K562 (cell line): ENCODE measurements around the gene C3orf70. TPM values are rescaled to one million over a fixed set of nuclear protein-coding genes. Genes with fewer than 3 reads are reported as not detected.
A peak's percentile ranks its signal among the peaks of the same experiment; 100 is the strongest.

Experiments
- ATAC-seq: fragments of 200-7000 bp; cut with Tn5 transposase; 3 replicates; pipeline ENCODE4 v1.9.1; 2020; ENCODE audit warnings: moderate library complexity
- BruUV-seq: library from RNA; stranded (reverse); fragments of 400-500 nt; replicated peaks from 2 replicates; lab custom pipeline; 2021; lab: Mats Ljungman, UMichigan
- CTCF ChIA-PET: fragments of 300-600 bp; formaldehyde crosslinking; extraction: SDS; loops from one replicate; lab custom pipeline; 2021; ENCODE audit warnings: low intra/inter-chr PET ratio; lab: Yijun Ruan, JAX
- POLR2A ChIA-PET: fragments of 300-600, 350-650 bp; sonication (Branson Sonifier 250); formaldehyde crosslinking; extraction: SDS; loops from one replicate; lab custom pipeline; 2021; ENCODE audit warnings: antibody characterized with exemption, inconsistent platforms; lab: Yijun Ruan, JAX
- DNase-seq, 4 experiments: peaks; one replicate each; pipeline versions ENCODE4 v3.0.0 to v3.0.0-alpha.2; 2011 to 2018; ENCODE audit warnings: low spot score in 3 of 4, mixed read lengths in 3 of 4; ENCODE audit errors: extremely low read depth in 1 of 4
- FAIRE-seq: peaks from 2 replicates; lab custom pipeline; 2011; peaks lifted over from hg19 to GRCh38; lab: Jason Lieb, UNC
- H2AFZ ChIP-seq: 2 replicates; pipeline ENCODE4 v1.6.0; 2011; ENCODE audit warnings: low read depth, low read length, control low read depth, inconsistent platforms
- H3K27ac ChIP-seq: fragments of 200-600 bp; 3 replicates; pipeline ENCODE4 v1.8.0; 2011; ENCODE audit warnings: low read depth, mild to moderate bottlenecking, control low read depth, inconsistent platforms, low read length, moderate library complexity, mixed read lengths; ENCODE audit errors: extremely low read depth
- H3K27me3 ChIP-seq, 2 experiments: fragments of 300-600 bp in 1 of 2; 2 replicates in 1 of 2; 3 replicates in 1 of 2; pipeline versions ENCODE4 v1.6.0 to v1.8.0; 2011; ENCODE audit warnings: inconsistent platforms in 2 of 2, low read length in 2 of 2, mild to moderate bottlenecking in 1 of 2, mixed read lengths in 1 of 2, moderate library complexity in 1 of 2; ENCODE audit not compliant: control insufficient read depth in 2 of 2, insufficient read depth in 2 of 2
- H3K36me3 ChIP-seq: fragments of 300-600 bp; 3 replicates; pipeline ENCODE4 v1.8.0; 2011; ENCODE audit warnings: mild to moderate bottlenecking, low read length, inconsistent platforms; ENCODE audit not compliant: control insufficient read depth, insufficient read depth
- H3K4me1 ChIP-seq, 2 experiments: fragments of 200-600 bp in 1 of 2; replicated peaks in 1 of 2; 2 replicates in 1 of 2; 3 replicates in 1 of 2; pipeline versions ENCODE4 v1.5.1 to v1.8.0; 2011; ENCODE audit warnings: inconsistent platforms in 2 of 2, low read length in 2 of 2, mild to moderate bottlenecking in 1 of 2, mixed read lengths in 1 of 2, moderate library complexity in 1 of 2; ENCODE audit not compliant: control insufficient read depth in 2 of 2, insufficient read depth in 2 of 2
- H3K4me2 ChIP-seq: 2 replicates; pipeline ENCODE4 v1.6.1; 2011; ENCODE audit warnings: low read length, control low read depth, inconsistent platforms, mixed read lengths; ENCODE audit not compliant: insufficient read depth
- H3K4me3 ChIP-seq: fragments of 200-600 bp; sonication (generic), shearing (Covaris generic); 2 replicates; pipeline ENCODE4 v1.5.1; 2016; ENCODE audit warnings: control low read depth, inconsistent platforms
- H3K79me2 ChIP-seq: fragments of 200-600 bp; 3 replicates; pipeline ENCODE4 v1.8.0; 2011; ENCODE audit warnings: low read length, inconsistent platforms; ENCODE audit not compliant: control insufficient read depth, insufficient read depth
- H3K9ac ChIP-seq, 2 experiments: 2 replicates each; pipeline versions ENCODE4 v1.6.0 to v1.6.1; 2011; ENCODE audit warnings: low read depth in 2 of 2, low read length in 2 of 2, control low read depth in 1 of 2, inconsistent platforms in 1 of 2, mild to moderate bottlenecking in 1 of 2, mixed read lengths in 1 of 2; ENCODE audit not compliant: insufficient read depth in 1 of 2
- H3K9me1 ChIP-seq: one replicate; pipeline ENCODE4 v1.6.0; 2011; ENCODE audit warnings: inconsistent platforms, mild to moderate bottlenecking, low read length, moderate library complexity; ENCODE audit not compliant: control insufficient read depth, insufficient read depth
- H3K9me3 ChIP-seq: replicated peaks from 2 replicates; pipeline ENCODE4 v1.5.1; 2011; ENCODE audit warnings: low read depth, low read length, inconsistent platforms; ENCODE audit not compliant: control insufficient read depth, insufficient read depth
- H4K20me1 ChIP-seq: replicated peaks from 2 replicates; pipeline ENCODE4 v1.6.1; 2011; ENCODE audit warnings: low read length, inconsistent platforms, mixed read lengths; ENCODE audit not compliant: control insufficient read depth, insufficient read depth
- ARID1B ChIP-seq: fragments of 450-650 bp; IDR thresholded peaks from 2 replicates; pipeline ENCODE4 v1.6.1; 2016; ENCODE audit warnings: antibody characterized with exemption, mild to moderate bottlenecking, inconsistent platforms
- CBFA2T2 ChIP-seq: fragments of 450-650 bp; conservative IDR thresholded peaks from 2 replicates; pipeline ENCODE4 v1.6.1; 2017; ENCODE audit warnings: mild to moderate bottlenecking
- CBFA2T3 ChIP-seq: fragments of 450-650 bp; IDR thresholded peaks from 2 replicates; pipeline ENCODE4 v1.6.1; 2017
- CBX8 ChIP-seq: fragments of 200-600 bp; sonication (generic); IDR thresholded peaks from 2 replicates; pipeline ENCODE4 v1.6.1; 2012; ENCODE audit warnings: borderline replicate concordance, mixed run types, low read depth, mild to moderate bottlenecking, moderate library complexity, mixed read lengths, low read length, control low read depth, inconsistent platforms; ENCODE audit not compliant: poor library complexity, severe bottlenecking; ENCODE audit errors: extremely low read depth
- CTCF ChIP-seq, 3 experiments: IDR thresholded peaks in 2 of 3; conservative IDR thresholded peaks in 1 of 3; 2 replicates each; pipeline ENCODE4 v1.5.1; 2011 to 2012; ENCODE audit warnings: low read length in 3 of 3, mild to moderate bottlenecking in 3 of 3, control low read depth in 2 of 3, improper control_type of control experiment in 1 of 3, inconsistent platforms in 1 of 3, low read depth in 1 of 3, mixed read lengths in 1 of 3, moderate library complexity in 1 of 3; ENCODE audit not compliant: insufficient read depth in 2 of 3
- NCOR1 ChIP-seq: fragments of 450-650 bp; IDR thresholded peaks from 2 replicates; pipeline ENCODE4 v1.6.1; 2016; ENCODE audit warnings: mild to moderate bottlenecking, moderate library complexity
- POLR2AphosphoS5 ChIP-seq: IDR thresholded peaks from 2 replicates; pipeline ENCODE4 v1.6.1; 2011; ENCODE audit warnings: mild to moderate bottlenecking, low read depth, low read length, moderate library complexity; ENCODE audit not compliant: control insufficient read depth, insufficient read depth
- RAD21 ChIP-seq, 2 experiments: fragments of 250-450 bp in 1 of 2; fragments of 450-650 bp in 1 of 2; sonication (Bioruptor Pico) in 1 of 2; formaldehyde crosslinking in 1 of 2; IDR thresholded peaks in 1 of 2; conservative IDR thresholded peaks in 1 of 2; 2 replicates each; pipeline versions ENCODE4 v1.4.0 to v1.8.0; 2020 to 2022; ENCODE audit warnings: mild to moderate bottlenecking in 2 of 2, moderate library complexity in 1 of 2
- SETDB1 ChIP-seq: IDR thresholded peaks from one replicate; pipeline ENCODE4 v1.6.1; 2012; ENCODE audit warnings: low read length, control low read depth, inconsistent platforms
- SMAD4 ChIP-seq: fragments of 250-450 bp; sonication (Bioruptor Pico); conservative IDR thresholded peaks from 2 replicates; pipeline ENCODE4 v1.8.0; 2021; ENCODE audit warnings: inconsistent platforms, mild to moderate bottlenecking, moderate library complexity
- TAL1 ChIP-seq: fragments of 450-650 bp; IDR thresholded peaks from 2 replicates; pipeline ENCODE4 v1.6.1; 2016; ENCODE audit warnings: mild to moderate bottlenecking
- TCF3 ChIP-seq: sonication (generic); formaldehyde crosslinking; IDR thresholded peaks from 2 replicates; pipeline ENCODE4 v1.4.0; 2020; ENCODE audit warnings: mild to moderate bottlenecking, missing genetic modification reagents
- ZNF165 ChIP-seq: fragments of 250-450 bp; sonication (Bioruptor Pico); IDR thresholded peaks from 2 replicates; pipeline ENCODE4 v1.4.0; 2020; ENCODE audit warnings: borderline replicate concordance
- ZNF707 ChIP-seq: fragments of 250-450 bp; sonication (Bioruptor Pico); conservative IDR thresholded peaks from 2 replicates; pipeline ENCODE4 v1.8.0; 2022; ENCODE audit warnings: inconsistent platforms, mild to moderate bottlenecking, moderate library complexity
- WGBS: fragments of 100-300 bp; shearing (Covaris generic); methylation state at CpG from one replicate; pipeline ENCODE4 v1.1.6; 2016; ENCODE audit warnings: low coverage, mixed read lengths; ENCODE audit not compliant: insufficient coverage; ENCODE audit errors: missing lambda C conversion rate; 5-methylcytosine and 5-hydroxymethylcytosine counted together
- in situ Hi-C: fragments of 300-500 bp; cut with MboI; formaldehyde crosslinking; loops from 4 replicates; pipeline ENCODE4 v1.15.0; 2018; ENCODE audit warnings: inconsistent platforms, mixed read lengths
- intact Hi-C: fragments of 100-400 bp; cut with micrococcal nuclease; formaldehyde crosslinking; loops from 2 replicates; pipeline ENCODE4 v1.14.2; 2022
- polyA plus RNA-seq, 8 experiments: library from polyadenylated mRNA; depleted of rRNA in 4 of 8; stranded (reverse) in 5 of 8; unstranded in 3 of 8; fragments of >200 nt; fragmentation: Nextera tagmentation in 2 of 8; fragmentation: Illumina TruSeq in 1 of 8; extraction: Ambion mirVana in 2 of 8; extraction: Trizol in 1 of 8; gene quantifications; 2 replicates each; pipeline versions ENCODE4 v1.2.1 to v1.2.3, GENCODE V29; 2011 to 2014; ENCODE audit warnings: inconsistent platforms in 1 of 8, missing spikeins in 1 of 8
- total RNA-seq, 7 experiments: library from RNA; depleted of rRNA in 6 of 7; stranded (reverse); fragments of >200 nt in 6 of 7; fragmentation: Illumina TruSeq in 2 of 7; extraction: Trizol in 2 of 7; gene quantifications; 2 replicates each; pipeline versions ENCODE4 v1.2.1 to v1.2.3, GENCODE V29; 2011 to 2021; ENCODE audit warnings: low replicate concordance in 1 of 7

C3orf70 gene
- total and polyA plus RNA-seq, 9 of the 15 experiments (the other 6 are each of a cell fraction or from before 2014, with no cell fraction given): 0.01 to 0.04 (median 0.03) TPM; not detected in 6

DNA sequence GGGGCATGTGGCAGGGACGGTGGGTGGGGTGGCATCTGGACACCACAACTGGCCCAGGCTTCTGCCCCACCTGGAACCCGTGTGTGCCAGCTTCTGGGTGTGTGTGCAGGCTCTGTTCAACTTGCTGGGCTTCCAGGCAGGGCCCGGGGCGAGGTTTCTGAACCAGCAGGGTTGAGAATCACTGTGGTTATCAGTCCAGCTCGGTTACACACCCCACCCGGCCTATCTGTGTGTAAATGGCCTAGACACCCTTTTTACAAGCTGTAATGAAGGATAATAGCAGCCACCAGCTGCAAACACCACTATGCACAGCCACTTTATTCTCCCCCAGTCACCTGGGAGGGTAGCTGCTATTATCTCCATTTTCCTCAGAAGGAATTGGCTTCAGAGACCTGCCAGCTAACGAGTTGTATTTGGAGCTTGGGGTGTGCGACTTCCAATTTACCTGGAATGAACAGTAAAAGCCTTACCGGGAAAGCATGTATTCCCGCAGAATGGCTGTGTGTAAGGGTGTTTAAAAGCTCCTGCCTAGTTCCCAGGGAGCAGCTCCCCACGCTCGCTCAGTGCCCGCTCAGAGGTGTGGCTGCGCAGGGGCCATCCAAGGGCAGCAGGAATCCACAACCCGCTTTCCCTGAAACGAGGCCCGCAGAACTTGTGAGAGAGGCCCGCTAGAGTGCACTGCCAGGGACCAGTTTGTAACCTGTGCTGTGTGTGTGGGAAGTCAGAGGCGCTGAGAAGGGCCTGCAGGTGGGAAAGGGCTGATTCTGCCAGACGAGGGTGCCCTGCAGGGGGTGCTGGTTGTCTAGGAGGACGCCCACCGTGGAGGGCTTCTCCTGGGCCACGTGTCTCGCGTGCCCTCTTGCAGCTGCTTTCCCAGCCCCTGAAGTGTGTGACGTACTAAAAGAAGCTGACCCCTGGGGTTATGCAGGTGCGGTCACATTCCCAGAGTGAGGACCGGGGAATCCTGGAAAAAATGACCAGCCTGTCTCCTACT is 83.5 kb downstream of the C3orf70 start:
- H3K36me3 ChIP-seq: no peaks in the 10 kb centered on the region
- no peaks in the 10 kb centered on the region for H3K79me2 ChIP-seq
- peaks cover 3% of the 10 kb centered on the region for H3K9me1 ChIP-seq
- WGBS: 41% methylated on average over 25 of the region's 28 CpGs
- no peak overlapping the region for H3K4me2 ChIP-seq
- BruUV-seq: no TSS peak
- CTCF ChIA-PET: no interaction called here
- POLR2A ChIA-PET: no interaction called here
- H3K9me3 ChIP-seq: no peaks in the 10 kb centered on the region
- peak in 1 of 4 experiments; percentile 22 for DNase-seq
- H3K4me3 ChIP-seq: no peak overlapping the region
- no peak for FAIRE-seq
- intact Hi-C loops (loop anchor here (5.0 kb wide), 1 partner anchor 192 kb away; no protein-coding TSS in a partner anchor), in situ Hi-C loops (no loop called here)
- peaks cover 6 to 45% of the 10 kb centered on the region in 2 experiments; a peak in 3 of 5 replicates for H3K27me3 ChIP-seq
- no peak overlapping the region; a peak in 1 of 4 replicates for H3K9ac ChIP-seq
- peaks cover 4 to 19% of the 10 kb centered on the region in 2 experiments; a peak in 4 of 5 replicates for H3K4me1 ChIP-seq
- no peak overlapping the region for H2AFZ ChIP-seq
- ATAC-seq: peak; percentile 21; the same call in 2 of the 3 replicates
- H4K20me1 ChIP-seq: no peaks in the 10 kb centered on the region
- no peak overlapping the region for H3K27ac ChIP-seq
- peak in 2 of 3 experiments; percentile 26 to 39; a peak in 1 of 6 replicates for TF ChIP-seq CTCF (IDR thresholded peaks at IDR 0.05 in 2 of 3, conservative IDR thresholded peaks at IDR 0.05 in 1 of 3; ENCODE audit: insufficient read depth in 2 of 3, low read depth in 1 of 3, low read length in 3 of 3)
- 0 out of 2 replicates have a peak, but pooled peaks have one; percentile 13 for TF ChIP-seq SMAD4 (CRISPR knock-in tag)
- TF ChIP-seq CBX8: no peak
- no peak for TF ChIP-seq ZNF165
- peak; percentile 7; the same call in 1 of the 2 replicates for TF ChIP-seq ARID1B
- no peak for TF ChIP-seq ZNF707
- 0 out of 2 replicates have a peak, but pooled peaks have one; percentile 24 for TF ChIP-seq POLR2AphosphoS5
- TF ChIP-seq NCOR1: peak; percentile 46; the same call in 1 of the 2 replicates
- no peak for TF ChIP-seq SETDB1
- TF ChIP-seq TCF3 (CRISPR knock-in tag): peak; percentile 66
- TF ChIP-seq TAL1: peak; percentile 45; the same call in 1 of the 2 replicates
- peak; percentile 70 for TF ChIP-seq CBFA2T3
- TF ChIP-seq RAD21 (CRISPR knock-in tag; conservative IDR thresholded peaks at IDR 0.05 in 1 of 2, IDR thresholded peaks at IDR 0.05 in 1 of 2): peak in 1 of 2 experiments; percentile 18; a peak in 1 of 4 replicates
- TF ChIP-seq CBFA2T2: peak; percentile 55
